Keratinocyte (primary cell): ENCODE results near the gene SLC49A4. TPM values are rescaled to one million over a fixed set of nuclear protein-coding genes. Genes with fewer than 3 reads are reported as not detected.

Experiments
- DNase-seq: peaks from one replicate; pipeline ENCODE4 v3.0.0-alpha.2; 2011; ENCODE audit warnings: low read depth, missing footprints, low spot score
- FAIRE-seq: peaks from 2 replicates; lab custom pipeline; 2011; peaks lifted over from hg19 to GRCh38; lab: Jason Lieb, UNC
- H2AFZ ChIP-seq: 2 replicates; pipeline ENCODE4 v1.6.0; 2012; ENCODE audit warnings: low read length, control low read depth, inconsistent platforms; ENCODE audit not compliant: control insufficient read depth
- H3K27ac ChIP-seq: 2 replicates; pipeline ENCODE4 v1.5.1; 2011; ENCODE audit warnings: low read length; ENCODE audit not compliant: control insufficient read depth, insufficient read depth
- H3K27me3 ChIP-seq: 3 replicates; pipeline ENCODE4 v1.6.0; 2011; ENCODE audit warnings: low read length; ENCODE audit not compliant: control insufficient read depth, insufficient read depth; ENCODE audit errors: extremely low read depth
- H3K36me3 ChIP-seq, 2 experiments: 2 replicates in 1 of 2; 3 replicates in 1 of 2; pipeline ENCODE4 v1.5.1; 2011; ENCODE audit warnings: low read length in 2 of 2, mild to moderate bottlenecking in 1 of 2; ENCODE audit not compliant: control insufficient read depth in 2 of 2, insufficient read depth in 2 of 2; ENCODE audit errors: extremely low read depth in 1 of 2
- H3K4me1 ChIP-seq: 3 replicates; pipeline ENCODE4 v1.5.1; 2011; ENCODE audit warnings: low read length; ENCODE audit not compliant: control insufficient read depth, insufficient read depth; ENCODE audit errors: extremely low read depth
- H3K4me2 ChIP-seq: 3 replicates; pipeline ENCODE4 v1.6.0; 2011; ENCODE audit warnings: low read depth, low read length; ENCODE audit not compliant: control insufficient read depth, insufficient read depth; ENCODE audit errors: extremely low read depth
- H3K4me3 ChIP-seq, 3 experiments: fragments of 200-600 bp in 1 of 3; sonication (generic) in 1 of 3; 2 replicates in 2 of 3; 3 replicates in 1 of 3; pipeline ENCODE4 v1.5.1; 2011 to 2016; ENCODE audit warnings: low read length in 3 of 3, mild to moderate bottlenecking in 3 of 3, control low read depth in 2 of 3, inconsistent platforms in 1 of 3, low read depth in 1 of 3, mixed read lengths in 1 of 3, mixed run types in 1 of 3, moderate library complexity in 1 of 3; ENCODE audit not compliant: control insufficient read depth in 2 of 3, insufficient read depth in 2 of 3; ENCODE audit errors: extremely low read depth in 1 of 3
- H3K79me2 ChIP-seq: 2 replicates; pipeline ENCODE4 v1.6.0; 2012; ENCODE audit warnings: low read length; ENCODE audit not compliant: control insufficient read depth, insufficient read depth
- H3K9ac ChIP-seq: 3 replicates; pipeline ENCODE4 v1.6.0; 2011; ENCODE audit warnings: low read length; ENCODE audit not compliant: control insufficient read depth, insufficient read depth; ENCODE audit errors: extremely low read depth
- H3K9me1 ChIP-seq: 3 replicates; pipeline ENCODE4 v1.6.0; 2011; ENCODE audit warnings: low read length; ENCODE audit not compliant: control insufficient read depth, insufficient read depth; ENCODE audit errors: extremely low read depth
- H3K9me3 ChIP-seq: 2 replicates; pipeline ENCODE4 v1.5.1; 2012; ENCODE audit warnings: low read depth, low read length; ENCODE audit not compliant: control insufficient read depth
- H4K20me1 ChIP-seq: 3 replicates; pipeline ENCODE4 v1.6.0; 2011; ENCODE audit warnings: low read length; ENCODE audit not compliant: control insufficient read depth, insufficient read depth; ENCODE audit errors: extremely low read depth
- CTCF ChIP-seq, 3 experiments: IDR thresholded peaks in 1 of 3; conservative IDR thresholded peaks in 1 of 3; optimal IDR thresholded peaks in 1 of 3; 2 replicates in 2 of 3; 3 replicates in 1 of 3; pipeline versions ENCODE3 to v1.5.1; 2011; ENCODE audit warnings: low read length in 3 of 3, mild to moderate bottlenecking in 3 of 3, moderate library complexity in 2 of 3, control low read depth in 1 of 3, inconsistent platforms in 1 of 3; ENCODE audit not compliant: insufficient read depth in 2 of 3; ENCODE audit errors: extremely low read depth in 1 of 3
- EZH2 ChIP-seq: IDR thresholded peaks from one replicate; pipeline ENCODE4 v1.6.1; 2012; ENCODE audit warnings: inconsistent platforms, mild to moderate bottlenecking, low read length, moderate library complexity
- dilution Hi-C: fragments of 300-500 bp; cut with MboI; formaldehyde crosslinking; loops from one replicate; pipeline ENCODE4 v1.7.0; 2020; ENCODE audit warnings: low sequenced_read_pairs; ENCODE audit not compliant: extremely low pct_ligation_motif_present
- polyA plus RNA-seq, 5 experiments: library from polyadenylated mRNA; depleted of rRNA in 3 of 5; stranded (reverse) in 3 of 5; stranded (forward) in 1 of 5; unstranded in 1 of 5; fragments of >200 nt; gene quantifications; 1 replicate in 1 of 5; 2 replicates in 3 of 5; 3 replicates in 1 of 5; pipeline versions ENCODE4 v1.2.1 to v1.2.3, GENCODE V29; 2011 to 2012; ENCODE audit warnings: missing spikeins in 2 of 5, low read depth in 1 of 5, low replicate concordance in 1 of 5

SLC49A4 gene
- polyA plus RNA-seq, 1 donor (not counting 4 experiments of a cell fraction or from before 2014, with no cell fraction given), result 18.2 TPM

GRCh38 chr3:122916580-122916979 is 121.7 kb downstream of the SLC49A4 start:
- Histone ChIP-seq H3K4me1 (no peaks in the 10 kb centered on the region), H3K36me3 (no peaks in the 10 kb centered on the region), H3K9me1 (no peaks in the 10 kb centered on the region), H2AFZ (no peak overlapping the region), H3K4me3 (no peak overlapping the region), H3K9ac (no peak overlapping the region), H3K9me3 (no peaks in the 10 kb centered on the region), H4K20me1 (no peaks in the 10 kb centered on the region), H3K27me3 (peaks cover 47% of the 10 kb centered on the region), H3K4me2 (no peak overlapping the region), H3K27ac (no peak overlapping the region), H3K79me2 (no peaks in the 10 kb centered on the region)
- FAIRE-seq (no peak), DNase-seq (no peak)
- dilution Hi-C loops, result no loop called here
- TF ChIP-seq EZH2 (no peak), CTCF (optimal IDR thresholded peaks at IDR 0.05 in 1 of 3, IDR thresholded peaks at IDR 0.05 in 1 of 3, conservative IDR thresholded peaks at IDR 0.05 in 1 of 3; ENCODE audit: extremely low read depth in 1 of 3, insufficient read depth in 2 of 3, low read length in 3 of 3) (no peak)

GRCh38 chr3:122917412-122917811 is 122.5 kb downstream of the SLC49A4 start:
- dilution Hi-C loops, result no loop called here
- FAIRE-seq (no peak), DNase-seq (no peak)
- Histone ChIP-seq H3K4me3 (no peak overlapping the region), H3K9me3 (no peaks in the 10 kb centered on the region), H3K4me1 (peaks cover 3% of the 10 kb centered on the region), H4K20me1 (no peaks in the 10 kb centered on the region), H3K9me1 (no peaks in the 10 kb centered on the region), H3K27me3 (peaks cover 55% of the 10 kb centered on the region), H3K36me3 (no peaks in the 10 kb centered on the region), H3K4me2 (no peak overlapping the region), H3K9ac (no peak overlapping the region), H2AFZ (no peak overlapping the region), H3K79me2 (no peaks in the 10 kb centered on the region), H3K27ac (no peak overlapping the region)
- TF ChIP-seq EZH2 (no peak), CTCF (optimal IDR thresholded peaks at IDR 0.05 in 1 of 3, IDR thresholded peaks at IDR 0.05 in 1 of 3, conservative IDR thresholded peaks at IDR 0.05 in 1 of 3; ENCODE audit: extremely low read depth in 1 of 3, insufficient read depth in 2 of 3, low read length in 3 of 3) (no peak)
